AML-193 (cell line): ENCODE data around the gene WDR87.
"Not testable (repeated sequence)": the region's sequence is repeated elsewhere in the genome, so short reads cannot be mapped to it uniquely, and the experiment has no call there.

Experiments
- DNase-seq, 2 experiments: peaks; one replicate each; lab custom pipeline; 2025; lab: John Stamatoyannopoulos, UW

WDR87 gene

DNA sequence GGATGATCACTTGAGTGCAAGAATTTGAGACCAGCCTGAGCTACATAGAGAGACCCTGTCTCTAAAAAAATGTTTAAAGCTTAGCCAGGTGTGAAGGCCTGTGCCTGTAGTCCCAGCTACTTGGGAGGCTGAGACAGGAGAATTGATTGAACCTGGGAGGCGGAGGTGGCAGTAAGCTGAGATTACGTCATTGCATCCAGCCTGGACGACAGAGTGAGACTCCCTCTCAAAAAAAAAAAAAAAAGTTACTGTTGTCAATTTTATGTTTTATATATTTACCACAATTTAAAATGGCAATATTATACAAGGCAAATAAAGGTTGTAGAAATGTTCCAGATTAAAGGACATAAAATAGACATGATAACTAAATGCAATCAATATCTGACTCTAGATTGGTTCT lies 29.2 kb downstream of the WDR87 start:
- no peak for DNase-seq

DNA sequence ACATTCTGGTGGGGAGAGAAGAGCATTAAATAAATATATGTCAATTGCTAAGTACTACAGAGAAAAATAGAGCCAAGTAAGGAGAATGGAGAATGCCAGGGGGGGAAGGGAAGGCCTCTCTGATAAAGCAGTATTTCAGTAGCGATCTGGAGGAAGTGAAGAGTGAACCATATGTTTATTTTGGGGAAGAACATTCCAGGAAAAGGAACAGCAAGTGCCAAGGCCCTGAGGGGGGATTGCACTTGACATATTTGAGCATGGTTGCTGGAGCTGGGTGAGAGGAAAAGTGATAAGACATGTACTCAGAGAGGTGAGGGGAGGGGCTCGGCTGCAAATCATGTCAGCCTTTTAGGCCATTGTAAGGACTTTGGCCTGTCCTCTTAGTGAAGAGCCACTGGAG lies 30.4 kb downstream of the WDR87 start:
- DNase-seq = no peak

DNA sequence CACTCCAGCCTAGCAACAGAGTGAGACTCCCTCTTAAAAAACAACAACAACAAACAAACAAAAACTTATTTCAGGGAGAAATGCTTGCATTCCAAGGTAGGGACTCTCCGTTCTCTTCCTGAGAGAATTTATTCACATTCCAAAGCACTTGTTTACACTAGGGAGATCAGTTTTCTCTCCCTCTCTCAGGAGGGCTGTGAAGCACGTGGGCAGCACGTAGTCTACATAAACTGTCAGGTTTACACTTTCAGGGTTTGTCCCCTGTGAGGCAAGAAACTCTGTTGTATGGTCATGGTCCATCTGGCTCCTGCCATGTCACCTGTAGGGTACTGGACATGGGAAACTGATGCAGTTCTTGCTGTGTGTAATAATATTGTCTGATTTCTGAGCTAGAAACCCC lies 31.6 kb downstream of the WDR87 start:
- no peak for DNase-seq

DNA sequence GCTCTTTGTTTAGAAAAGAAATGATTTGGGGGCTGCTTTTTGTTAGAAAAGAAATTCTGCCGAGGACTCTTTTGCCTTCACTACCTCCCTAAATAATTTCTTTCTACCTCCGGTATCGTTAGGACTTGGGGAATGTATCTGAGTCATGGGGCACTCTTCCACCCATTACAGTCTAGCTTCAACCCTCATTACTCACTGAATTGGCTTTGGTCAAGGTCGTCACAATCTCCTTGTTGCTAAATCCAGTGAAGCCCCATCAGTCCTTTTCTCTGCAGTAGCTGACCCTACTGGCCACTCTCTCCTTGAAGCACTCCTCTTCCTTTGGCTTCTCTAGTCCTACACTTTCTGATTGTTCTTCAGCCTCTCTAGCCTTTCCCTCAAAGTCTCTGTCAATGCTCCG lies 34.0 kb downstream of the WDR87 start:
- DNase-seq = no peak

DNA sequence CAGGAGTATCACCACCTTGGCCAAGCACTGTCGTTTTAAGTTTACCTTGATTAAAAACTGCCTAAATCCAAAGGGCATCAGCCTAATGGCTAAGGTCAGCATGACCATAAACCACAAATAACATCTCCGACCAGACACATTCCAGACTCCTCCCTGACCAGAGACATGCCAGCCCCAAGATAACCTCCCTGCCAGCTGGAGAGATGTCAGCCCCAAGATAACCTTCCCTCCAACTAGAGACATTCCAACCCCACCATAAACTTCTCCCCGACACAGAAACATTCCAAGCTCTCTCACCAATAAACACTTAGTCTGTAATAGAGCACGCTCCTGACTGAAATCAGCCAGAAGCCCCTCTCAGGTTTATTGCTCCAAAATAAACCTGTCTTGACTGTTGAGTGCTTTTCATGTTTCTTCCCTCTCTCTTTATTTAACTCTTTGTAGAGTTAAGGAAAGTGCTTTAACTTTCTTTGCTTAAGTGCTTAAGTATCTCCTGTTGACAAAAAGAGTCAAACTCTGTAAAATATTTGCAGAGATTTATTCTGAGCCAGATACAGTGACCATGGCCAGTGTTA lies 36.5 kb downstream of the WDR87 start:
- DNase-seq = no peak

DNA sequence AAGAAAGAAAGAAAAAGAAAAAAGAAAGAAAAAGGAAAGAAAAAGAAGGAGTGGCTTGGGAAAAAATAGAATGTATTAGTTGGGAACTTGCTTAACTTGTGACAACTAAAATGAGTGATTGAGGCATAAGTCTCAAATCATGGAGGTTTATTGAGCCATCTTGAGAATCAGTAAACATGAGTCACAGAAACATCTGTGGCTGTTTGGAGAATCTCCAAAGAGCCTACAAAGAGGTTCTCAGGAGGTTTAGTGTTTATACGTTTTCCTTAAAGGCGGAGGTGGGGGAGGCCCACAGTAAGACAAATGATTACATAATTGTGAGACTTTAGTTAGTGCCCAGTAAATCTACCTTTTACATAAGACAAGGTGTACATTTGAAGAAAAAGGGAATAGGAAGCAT lies 38.6 kb downstream of the WDR87 start:
- no peak for DNase-seq

DNA sequence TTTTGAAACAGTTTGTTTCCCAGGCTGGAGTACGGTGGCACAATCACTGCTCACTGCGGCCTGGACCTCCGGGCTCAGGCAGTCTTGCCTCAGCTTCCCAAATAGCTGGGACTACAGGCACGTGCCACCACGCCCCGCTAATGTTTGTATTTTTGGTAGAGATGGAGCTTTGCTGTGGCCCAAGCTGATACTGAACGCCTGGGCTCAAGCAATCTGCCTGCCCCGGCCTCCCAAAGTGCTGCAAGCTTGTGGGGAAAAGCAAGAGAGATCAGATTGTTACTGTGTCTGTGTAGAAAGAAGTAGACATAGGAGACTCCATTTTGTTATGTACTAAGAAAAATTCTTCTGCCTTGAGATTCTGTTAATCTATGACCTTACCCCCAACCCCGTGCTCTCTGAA lies 40.5 kb downstream of the WDR87 start:
- DNase-seq = not testable (repeated sequence)

DNA sequence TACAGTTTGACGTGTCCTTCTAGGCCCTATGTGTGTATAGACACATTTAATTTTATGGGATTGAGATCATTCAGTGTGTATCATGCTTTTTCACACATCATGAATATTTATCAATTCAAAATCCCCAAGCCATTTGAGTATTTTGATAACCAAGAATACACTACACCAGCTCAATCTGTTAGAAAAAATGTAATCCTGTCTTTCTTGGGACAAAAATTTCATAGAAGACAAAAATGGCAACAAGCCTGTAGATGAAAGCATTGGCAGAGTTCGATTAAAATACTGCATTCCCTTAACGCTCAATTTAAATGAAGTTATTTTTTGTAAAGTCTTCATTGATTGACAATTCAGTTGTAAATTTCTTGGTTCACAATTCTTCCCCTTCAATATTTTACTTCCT lies 41.9 kb downstream of the WDR87 start:
- no peak for DNase-seq

DNA sequence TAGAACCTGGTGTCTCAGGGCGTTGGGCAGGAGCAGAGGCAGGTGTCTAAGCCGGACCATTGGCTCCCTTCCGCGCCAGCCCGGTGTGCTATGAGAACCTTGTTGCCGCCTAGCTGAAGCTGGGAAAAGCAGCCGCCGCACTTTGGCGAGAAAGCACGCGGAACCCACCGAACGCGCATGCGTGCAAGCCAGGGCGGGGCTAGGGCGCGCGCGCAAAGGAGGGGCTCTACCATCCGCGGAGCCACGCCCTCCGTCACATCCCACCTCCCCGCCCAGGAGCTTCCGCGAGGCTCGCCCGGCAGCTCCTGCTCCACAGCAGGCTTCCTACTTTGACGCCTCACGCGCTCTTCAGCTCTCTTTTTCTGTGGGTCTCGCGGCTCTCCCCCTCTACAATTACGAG lies 51.3 kb downstream of the WDR87 start:
- DNase-seq = no peak

DNA sequence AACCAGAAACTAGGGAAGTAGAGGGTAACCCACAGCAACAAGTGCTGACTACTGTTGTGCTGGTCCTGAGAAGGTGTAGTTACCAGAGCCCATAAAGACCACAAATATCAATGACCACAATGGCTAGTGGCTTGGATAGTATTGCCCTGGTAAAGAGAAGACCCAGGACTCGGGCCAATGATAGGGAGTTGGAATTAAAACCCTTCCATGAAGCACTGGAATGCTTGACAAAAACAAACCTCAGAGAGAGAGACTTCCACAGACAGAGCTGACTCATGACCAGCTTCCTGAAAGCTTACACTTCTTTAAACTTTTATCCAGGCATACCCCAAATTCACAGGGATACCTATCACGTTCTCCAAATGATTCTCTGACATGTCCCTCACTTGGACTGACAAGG lies 60.5 kb downstream of the WDR87 start:
- no peak for DNase-seq
